Astrocyte (in vitro differentiated cells and primary cell): ENCODE results near the gene SCAMP1.

Source experiments
- EZH2 ChIP-seq: IDR thresholded peaks from 2 replicates; pipeline ENCODE4 v1.6.1; 2012; ENCODE audit warnings: mild to moderate bottlenecking, low read length, inconsistent platforms; ENCODE audit not compliant: insufficient read depth
- TF ChIP-seq, protein P1 (sequence below): IDR thresholded peaks from 2 replicates; pipeline ENCODE4 v1.5.1; 2011; ENCODE audit warnings: low read depth, mild to moderate bottlenecking, inconsistent platforms, low read length, moderate library complexity; ENCODE audit not compliant: insufficient read depth

DNA sequence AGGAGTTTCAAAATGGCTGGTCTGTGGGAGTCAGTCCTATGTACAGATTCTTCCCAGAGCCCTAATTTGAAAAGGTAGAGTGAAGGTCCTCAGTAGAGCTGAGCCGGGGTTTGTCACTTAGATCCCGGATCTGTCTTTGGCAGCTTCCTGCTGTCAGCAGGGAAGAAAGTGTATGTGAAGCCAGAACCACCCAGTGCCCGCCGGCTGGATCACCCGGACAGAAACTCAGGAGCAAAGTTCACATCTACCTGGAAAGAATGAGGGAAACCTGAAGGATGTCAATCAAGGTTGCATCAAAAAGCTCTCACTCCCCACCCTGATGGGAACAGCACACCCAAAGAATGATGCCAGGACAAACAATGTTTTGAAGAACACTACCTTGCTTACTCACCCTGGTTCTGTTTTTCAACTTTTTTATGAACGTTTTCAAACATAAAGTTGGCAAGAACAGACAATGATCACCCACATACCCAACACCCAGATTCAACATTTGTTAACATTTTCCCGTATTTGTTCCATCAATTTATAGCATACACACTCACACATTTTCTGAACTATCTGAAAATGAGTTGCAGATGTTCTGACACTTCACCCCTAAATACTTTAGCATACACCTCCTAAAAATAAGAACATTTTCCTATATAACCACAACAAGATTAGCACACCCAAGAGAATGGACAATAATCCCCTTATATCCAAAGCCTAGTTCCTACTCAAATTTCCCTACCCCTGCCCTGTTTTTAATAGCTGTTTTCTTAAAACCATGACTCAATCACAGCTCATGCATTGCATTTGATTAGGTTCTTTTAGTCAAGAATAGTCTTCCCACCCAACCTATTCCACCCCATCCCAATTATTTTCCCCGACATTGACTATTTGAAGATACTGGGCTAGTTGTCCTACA is 154.3 kb downstream of the SCAMP1 start:
- TF ChIP-seq, protein P1, sequence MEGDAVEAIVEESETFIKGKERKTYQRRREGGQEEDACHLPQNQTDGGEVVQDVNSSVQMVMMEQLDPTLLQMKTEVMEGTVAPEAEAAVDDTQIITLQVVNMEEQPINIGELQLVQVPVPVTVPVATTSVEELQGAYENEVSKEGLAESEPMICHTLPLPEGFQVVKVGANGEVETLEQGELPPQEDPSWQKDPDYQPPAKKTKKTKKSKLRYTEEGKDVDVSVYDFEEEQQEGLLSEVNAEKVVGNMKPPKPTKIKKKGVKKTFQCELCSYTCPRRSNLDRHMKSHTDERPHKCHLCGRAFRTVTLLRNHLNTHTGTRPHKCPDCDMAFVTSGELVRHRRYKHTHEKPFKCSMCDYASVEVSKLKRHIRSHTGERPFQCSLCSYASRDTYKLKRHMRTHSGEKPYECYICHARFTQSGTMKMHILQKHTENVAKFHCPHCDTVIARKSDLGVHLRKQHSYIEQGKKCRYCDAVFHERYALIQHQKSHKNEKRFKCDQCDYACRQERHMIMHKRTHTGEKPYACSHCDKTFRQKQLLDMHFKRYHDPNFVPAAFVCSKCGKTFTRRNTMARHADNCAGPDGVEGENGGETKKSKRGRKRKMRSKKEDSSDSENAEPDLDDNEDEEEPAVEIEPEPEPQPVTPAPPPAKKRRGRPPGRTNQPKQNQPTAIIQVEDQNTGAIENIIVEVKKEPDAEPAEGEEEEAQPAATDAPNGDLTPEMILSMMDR, result no peak
- no peak for TF ChIP-seq EZH2
